ELF-1 (cell line): ENCODE measurements around the gene DPYD.

ENCODE experiments used
- DNase-seq: peaks from one replicate; pipeline ENCODE4 v3.0.0-alpha.2; 2016; ENCODE audit warnings: low read depth, low spot score

DPYD gene

DNA sequence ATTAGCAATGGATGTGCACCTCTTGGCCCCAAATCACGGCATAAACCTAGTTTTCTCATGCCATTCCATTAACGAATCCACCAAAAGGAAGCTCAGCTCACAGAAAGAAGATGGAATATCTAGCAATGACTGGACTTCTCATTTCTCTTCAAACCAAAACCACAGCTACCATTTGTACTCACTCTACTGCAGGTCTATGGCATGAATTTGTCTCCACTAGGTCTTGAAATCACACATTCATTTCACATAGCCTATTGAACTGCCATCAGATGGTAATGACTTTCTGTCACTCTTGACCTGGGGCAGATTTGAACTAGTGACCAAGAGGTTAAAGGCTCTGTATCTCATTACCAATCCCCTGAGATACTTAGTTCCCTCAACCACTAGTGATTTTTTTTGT, 382.7 kb downstream of the DPYD start:
- DNase-seq = no peak

DNA sequence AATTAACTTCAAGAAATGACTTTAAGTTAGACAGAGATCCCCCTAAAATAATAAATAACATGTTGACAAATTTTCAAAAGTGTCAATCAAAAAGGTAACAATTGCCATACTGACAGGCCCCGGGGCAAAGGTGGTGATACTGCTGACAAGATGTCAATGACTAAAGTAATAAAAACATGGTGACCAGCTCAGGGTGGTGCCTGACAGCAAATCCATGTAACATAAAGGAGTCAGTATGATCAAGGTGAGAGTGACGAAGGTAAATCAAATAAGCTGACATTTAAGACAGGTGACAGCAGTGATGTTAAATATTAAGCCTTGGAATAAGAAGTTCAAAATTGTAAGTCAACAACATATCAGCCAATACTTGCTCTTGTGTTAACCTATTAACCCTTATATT, 387.5 kb downstream of the DPYD start:
- DNase-seq = no peak

DNA sequence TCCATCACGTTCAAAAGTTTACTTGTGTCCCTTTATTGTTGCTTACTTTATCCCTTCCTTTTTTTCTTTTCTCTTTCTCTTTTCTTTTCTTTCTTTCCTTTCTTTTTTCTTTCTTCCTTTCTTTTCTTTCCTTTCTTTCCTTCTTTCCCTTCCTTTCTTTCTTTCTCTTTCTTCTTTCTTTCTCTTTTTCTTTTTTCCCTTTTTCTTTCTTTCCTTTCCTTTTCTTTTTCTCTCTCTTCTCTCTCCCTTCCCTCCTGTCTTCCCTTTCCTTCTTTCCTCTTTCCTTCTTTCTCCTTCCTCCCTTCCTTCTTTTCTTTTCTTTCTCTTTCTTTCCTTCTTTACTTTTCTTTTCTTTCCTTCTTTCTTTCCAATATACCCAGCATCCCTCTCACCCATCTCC, 391.2 kb downstream of the DPYD start:
- DNase-seq = no peak

DNA sequence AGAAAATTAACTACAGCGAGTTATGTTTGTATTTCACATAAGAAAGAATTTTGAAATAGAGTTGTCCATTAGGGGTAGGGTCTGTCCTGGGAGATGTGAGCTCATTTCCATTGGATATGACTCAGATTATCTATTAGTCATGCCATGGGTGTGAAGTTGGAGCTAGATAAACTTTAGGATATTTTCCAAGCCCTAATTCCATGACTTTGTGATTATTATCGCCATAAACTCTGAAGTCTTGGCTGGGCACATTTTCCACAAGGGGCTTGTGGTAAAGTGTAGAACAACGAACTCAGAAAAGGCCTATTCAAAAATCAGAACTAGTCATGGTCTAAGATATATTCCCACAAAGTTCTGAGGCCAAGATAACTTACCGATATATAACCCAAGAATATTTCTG, 396.6 kb downstream of the DPYD start:
- DNase-seq = no peak

DNA sequence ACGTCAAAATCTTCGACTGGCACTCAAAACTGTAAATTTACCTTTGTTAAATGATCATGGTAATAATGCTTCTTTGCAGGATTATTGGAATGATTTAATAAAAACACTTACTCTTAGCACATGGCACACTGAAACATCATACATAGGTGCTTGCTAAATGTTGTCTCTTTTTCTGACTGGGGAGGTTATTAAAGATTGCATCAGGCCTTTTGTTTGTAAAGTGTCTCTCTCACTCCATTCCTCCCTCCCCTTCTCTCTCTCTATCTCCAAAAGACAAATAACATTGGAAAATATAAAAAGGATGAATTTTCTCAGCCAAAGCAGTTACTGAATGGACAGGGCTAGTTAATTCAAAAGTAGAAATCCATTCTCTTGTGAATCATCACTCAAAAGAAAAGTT, 404.2 kb downstream of the DPYD start:
- DNase-seq = no peak

DNA sequence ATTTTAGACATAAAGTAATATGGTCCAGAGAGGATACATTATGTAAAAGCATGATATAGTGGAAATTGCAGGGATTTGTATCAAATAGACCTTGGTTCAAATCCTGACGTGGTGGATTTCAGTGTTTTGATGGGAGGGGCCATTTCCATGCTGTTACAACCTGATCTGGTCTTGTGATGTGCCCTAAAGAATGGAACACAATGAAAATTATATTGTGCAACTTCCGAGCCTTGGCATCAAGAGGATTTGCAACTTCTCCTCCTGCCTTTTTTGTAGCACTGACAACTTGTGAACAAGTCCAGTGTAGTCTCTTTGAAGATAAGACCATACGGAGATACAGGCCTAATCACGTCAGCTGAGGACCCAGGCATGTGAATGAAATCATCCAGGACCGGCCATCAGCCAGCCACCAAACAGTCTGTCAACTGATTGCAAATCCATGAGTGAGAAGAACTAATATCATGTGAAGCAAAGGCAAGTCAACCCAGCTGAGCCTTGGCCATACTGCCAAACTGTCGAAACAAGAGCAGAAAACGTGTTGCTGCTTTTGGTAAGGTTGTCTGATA, 412.1 kb downstream of the DPYD start:
- DNase-seq = no peak

DNA sequence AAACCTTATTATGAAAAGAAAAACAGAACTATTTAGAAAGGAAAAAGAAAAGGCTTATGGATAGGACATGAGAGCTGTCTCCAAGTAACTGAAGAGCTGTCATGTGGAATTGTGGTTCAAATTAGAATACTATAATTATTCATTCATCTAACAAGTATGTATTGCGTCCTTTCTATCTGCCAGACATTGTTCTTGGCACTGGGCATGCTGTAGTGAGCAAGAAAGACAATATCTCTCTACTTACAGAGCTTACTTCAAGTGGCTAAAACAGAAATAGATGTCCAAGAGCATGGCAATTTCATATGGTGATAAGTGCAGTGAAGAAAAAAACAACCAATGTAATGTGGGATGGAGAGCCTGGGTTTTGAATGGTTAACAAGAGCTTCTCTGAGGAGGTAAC, 413.0 kb downstream of the DPYD start:
- DNase-seq = no peak

DNA sequence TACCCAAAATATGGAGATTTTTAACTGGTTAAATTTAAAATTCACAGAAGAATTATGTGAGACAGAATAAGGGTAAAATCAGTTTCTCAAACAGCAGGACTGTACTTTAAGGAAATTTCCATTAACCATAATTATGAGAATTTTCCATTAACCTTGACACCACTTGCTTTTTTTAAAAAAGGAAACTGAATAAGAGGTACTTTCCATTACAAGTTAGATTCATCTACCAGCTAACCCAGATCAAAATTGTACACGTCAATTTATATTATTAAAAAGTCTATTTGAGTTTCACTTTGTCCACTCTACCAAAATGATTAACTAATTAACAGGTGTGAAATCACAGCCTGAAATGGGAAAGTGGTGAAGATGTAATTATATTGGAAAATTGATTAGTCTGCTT, 414.5 kb downstream of the DPYD start:
- no peak for DNase-seq

DNA sequence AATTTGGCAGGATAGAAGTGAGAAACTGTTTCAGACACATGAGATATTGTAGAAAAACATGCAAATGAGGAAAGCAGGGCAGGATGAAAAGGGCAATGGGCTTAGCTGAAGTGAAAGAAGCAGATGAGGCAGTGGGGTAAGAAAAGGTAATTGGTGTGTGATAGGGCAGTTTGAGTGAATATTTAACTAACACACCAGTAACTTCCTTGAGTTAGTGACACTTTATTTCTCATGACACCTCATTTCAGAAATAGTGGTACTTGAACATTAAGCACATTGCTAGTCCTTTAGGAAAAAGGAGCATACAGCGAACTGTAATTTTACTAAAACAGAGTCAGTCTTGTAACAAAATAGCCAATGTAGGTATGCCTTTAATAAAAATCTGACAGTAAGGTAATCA, 415.0 kb downstream of the DPYD start:
- no peak for DNase-seq

DNA sequence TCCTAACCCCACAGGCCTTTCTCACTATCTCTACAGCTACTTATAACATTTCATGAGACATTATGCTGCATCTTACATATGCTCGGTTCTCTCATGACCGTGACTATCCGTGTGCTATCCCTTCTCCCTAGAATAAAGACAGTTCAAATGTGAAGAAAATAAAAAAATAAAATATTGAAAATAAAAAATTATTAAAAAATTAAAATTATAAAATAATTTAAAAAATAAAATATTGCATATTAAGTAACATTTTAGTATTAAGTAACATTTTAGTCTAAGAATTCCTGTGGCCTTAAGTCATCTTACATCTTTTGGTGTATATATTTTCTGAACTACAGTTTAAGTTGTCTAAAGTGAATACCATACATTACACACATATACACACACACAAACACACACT, 415.5 kb downstream of the DPYD start:
- no peak for DNase-seq

DNA sequence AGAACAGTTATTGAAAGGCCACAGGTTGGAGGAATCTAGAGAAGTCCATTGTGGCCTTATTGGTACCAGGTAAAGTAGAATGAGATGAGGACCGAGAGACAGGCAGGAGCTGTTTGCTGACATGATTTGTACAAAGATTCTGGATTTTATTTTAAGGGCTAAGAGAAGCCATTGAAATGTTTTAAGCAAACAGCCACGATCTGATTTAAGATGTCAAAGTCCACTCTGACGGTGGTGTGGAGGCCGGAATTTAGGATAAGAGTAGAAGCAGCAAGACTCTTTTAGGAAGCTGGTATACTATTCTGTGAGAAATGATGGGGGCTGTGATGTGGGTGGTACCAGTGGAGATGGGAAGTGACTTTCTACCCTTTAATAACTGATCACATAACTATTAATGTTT, 418.5 kb downstream of the DPYD start:
- no peak for DNase-seq

DNA sequence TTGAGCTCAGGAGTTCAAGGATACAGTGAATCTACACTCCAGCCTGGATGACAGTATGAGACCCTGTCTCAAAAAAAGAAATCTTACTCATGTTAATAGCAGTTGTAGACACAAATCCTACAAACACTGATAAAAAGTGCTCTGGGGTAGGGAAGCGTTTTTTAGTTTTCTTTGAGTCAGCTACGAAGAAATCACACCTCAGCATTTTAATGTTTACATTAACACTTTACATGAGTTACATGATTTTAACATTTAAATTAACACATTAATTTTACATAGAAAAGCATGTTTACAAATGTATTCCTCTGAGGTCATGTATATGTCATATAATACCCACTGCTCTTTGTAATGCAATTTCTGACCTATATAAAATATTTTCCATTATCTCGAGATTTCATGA, 419.2 kb downstream of the DPYD start:
- DNase-seq = no peak

DNA sequence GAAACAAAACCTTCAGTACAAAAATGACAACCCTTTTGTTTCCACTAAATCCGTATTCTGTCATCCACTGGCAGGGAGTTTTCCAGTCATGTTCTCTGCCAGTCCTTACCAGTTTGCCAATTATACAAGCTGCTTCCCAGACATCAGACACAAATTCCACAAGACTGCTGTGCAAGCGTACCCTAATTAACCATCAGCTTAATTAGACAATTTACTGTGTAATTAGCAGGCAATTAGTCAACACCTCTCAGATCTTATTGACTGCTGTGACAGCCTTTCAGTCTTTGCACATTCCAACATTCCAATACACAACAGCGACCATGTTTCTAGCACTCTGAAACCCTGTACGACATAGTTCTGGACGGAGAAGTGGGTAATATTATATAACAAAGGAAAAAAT, 420.1 kb downstream of the DPYD start:
- DNase-seq = peak; percentile 34

DNA sequence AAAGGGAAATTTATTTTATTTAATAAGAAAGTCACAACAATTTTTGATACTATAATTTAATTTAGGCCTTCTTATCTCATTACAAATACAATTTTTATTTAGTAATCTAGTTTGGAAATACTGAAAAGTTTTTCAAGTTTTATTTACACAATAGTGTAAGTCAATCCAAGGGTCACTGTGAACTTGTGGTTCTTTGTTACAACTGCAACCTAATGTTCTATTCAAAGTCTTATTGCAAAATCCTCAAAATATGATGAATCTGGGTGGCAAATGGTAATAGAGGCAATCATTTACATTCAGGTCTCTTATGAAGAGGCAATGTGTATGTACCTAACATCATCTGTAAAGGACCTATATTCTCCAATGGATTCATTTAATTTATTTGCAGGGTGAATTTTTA, 421.2 kb downstream of the DPYD start:
- DNase-seq = no peak

DNA sequence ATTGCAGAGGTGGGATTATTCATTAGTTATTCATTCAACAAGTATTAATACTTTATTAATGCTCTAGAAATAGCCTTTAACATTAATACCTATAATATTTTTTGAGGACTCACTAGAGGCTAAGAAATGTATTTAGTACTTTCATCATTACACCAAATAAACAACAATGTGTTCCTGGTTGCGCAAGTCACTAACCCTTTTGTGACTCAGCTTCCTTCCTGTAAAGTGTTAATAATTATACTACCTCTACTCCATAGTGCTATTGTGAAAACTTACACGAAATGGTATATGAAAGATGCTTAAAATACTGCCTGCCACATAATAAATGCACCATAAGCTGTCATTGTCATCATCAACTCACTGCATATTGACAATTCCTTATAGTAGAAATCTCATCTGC, 431.0 kb downstream of the DPYD start:
- DNase-seq = no peak

DNA sequence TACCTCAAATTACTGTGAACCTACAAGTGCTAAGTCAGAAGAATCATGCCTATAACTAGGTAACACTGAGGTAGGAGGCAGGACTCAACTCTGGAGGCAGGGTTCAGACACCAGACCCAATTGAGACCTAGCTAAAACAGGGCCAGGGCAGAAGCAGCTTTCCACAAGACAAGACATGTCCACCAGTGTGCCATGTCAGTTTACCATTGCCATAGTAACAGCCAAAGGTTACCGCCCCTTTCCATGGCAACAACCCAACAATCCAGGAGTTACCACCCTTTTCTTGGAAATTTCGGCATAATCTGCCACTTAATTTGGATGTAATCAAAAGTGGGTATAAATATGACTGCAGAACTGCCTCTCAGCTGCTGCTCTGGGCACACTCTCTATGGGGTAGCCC, 432.3 kb downstream of the DPYD start:
- no peak for DNase-seq

DNA sequence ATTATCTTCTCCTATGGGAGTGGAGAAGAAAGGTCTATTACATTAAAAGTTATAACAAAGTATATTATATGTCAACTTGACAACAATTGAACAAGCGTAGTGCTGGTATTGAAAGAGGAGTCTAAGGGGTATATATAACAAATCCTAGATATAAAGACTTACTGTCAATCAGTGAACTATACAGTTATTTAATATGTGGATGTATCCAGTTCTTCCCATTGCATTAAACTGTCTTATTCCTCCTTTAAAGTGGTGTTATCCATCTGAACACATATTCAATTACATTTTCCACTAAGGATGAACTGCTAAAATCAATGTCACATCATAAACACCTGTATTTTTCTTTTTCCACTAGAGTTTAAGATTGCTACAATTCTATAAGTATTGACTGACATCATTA, 438.8 kb downstream of the DPYD start:
- no peak for DNase-seq

DNA sequence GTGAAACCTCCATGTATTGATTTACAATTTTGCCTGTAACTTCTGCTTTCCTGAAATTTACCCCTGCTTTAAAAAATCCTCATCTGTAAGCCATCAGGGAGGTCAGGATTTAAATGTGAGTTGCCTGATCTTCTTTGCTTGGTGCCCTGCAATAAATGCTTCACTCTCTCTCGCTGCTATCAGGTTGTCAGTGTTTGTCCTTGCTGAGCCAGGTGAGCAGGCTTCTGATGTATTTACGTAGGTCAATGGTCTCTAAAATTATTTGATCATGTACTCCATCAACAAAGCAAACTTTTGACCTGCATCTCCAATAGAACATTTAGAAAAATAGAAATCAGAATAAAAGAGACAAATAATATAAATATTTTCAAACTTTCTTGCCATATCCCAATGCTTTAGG, 453.4 kb downstream of the DPYD start:
- no peak for DNase-seq

DNA sequence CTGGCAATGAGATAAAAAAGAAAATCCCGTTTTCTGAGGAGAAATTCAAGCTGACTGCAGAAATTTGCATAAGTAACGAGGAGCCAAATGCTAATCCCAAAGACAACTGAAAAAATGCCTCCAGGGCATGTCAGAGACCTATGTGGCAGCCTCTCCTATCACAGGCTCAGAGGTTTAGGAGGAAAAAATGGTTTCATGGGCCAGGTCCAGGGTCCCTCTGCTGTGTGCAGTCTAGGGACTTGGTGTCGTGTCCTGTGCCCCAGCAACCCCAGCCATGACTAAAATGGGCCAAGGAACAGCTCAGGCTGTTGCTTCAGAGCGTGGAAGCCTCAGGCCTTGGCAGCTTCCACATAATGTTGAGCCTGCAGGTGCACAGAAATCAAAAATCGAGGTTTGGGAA, 456.5 kb downstream of the DPYD start:
- DNase-seq = no peak

DNA sequence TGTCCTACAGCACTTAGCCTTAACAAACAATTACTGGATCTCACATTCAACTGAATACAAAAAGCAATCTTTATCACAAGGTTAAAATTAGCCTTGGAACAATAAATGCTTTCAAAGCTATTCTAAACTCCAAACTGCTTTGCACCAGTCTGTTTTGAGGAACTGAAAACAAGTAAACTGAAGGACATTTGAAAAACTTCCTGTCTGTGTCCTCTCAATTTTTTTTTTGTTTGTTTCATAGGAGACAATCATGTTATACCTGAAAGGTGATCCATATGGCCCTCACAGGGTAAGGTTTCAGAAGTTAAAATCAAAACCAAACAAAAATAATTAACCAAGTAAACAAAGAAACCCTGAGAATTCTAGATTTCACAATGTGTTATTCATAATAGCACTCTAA, 459.1 kb downstream of the DPYD start:
- DNase-seq = no peak

DNA sequence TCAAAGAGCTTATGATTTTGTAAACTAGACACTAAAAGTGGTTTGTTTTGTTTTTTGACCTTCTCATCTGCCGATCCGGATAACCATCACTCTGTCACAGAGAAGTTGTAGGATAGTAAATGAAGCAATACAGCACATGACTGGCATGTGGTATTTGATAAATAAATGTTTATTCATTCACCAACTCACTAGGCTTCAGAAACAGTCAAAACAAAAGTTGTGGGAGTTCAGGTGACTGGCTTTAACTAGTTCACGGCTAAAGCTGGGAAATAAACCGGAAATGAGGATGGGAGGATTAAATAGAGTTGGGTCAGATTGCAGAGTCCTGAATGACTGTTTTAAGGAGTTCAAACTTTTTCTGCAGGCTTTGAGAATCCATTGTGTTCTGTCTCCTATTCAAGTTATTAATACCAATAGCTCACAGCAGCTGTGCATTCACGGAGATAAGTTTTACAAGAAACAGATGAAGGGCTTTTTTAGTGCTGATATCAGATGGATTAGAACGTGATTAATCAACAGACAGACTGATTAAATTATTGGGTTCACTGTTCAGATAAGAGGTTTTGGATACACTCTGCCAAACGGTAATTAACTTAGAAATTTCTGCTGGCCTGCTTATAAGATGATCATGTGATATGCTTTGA, 463.3 kb downstream of the DPYD start:
- DNase-seq = no peak

DNA sequence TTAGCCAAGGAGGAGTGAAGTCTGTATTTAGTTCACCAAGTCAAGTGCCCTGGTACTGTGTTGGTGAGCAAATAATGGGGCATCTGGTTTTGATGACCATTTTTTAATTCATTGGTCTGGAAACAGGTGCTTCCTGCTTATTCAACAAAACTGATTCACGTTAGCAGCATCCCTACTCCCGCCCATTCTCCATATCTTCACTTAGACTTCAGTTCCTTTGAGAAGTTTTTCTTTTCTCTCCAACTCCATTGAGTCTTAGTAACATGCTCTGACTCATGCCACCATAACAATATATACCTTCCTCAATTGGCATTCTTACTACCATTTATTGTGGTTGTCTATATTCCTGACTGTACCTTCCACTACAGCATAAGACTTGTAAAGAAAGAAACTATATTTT, 468.9 kb downstream of the DPYD start:
- no peak for DNase-seq

DNA sequence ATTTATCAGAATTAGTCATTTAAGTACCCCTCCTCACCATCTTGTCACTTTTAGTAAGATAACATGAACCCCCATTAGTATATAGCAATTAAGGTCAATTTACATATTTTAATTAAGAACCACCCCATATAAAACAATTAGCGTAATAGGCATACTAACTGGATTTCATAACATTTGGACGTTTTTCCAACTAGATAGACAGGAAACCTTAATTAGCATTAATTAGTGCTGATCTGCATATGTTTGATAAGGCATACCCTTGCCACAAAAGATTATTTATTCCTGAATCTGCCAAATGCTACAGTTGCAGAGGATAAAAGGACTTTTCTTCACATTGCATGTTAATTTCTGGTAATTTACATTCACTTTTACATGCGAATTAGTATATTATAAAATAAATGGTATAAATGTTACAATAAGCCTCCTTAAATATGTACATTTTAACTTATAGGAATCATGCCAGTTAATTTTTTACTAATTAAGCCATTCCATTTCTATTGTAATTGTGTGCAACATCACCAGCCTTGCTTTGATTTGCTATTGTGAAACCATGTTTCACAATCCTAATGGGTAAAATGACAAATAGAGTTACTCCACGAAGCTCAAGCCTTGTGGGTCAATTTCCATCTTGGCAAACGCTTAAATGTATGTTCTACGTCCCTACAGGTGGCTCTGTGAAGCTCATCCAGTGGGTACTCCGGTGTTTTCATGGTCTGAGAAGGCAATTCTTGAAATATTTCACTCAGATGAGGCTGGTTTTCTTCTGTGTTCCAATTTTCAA, 469.6 kb downstream of the DPYD start:
- no peak for DNase-seq
